OCI-LY1 (cell line): Measurements from ENCODE around the gene FOXA3.

Experiments
- H2AFZ ChIP-seq: fragments of 200-600 bp; sonication (generic), shearing (Covaris generic); 2 replicates; pipeline ENCODE4 v1.6.0; 2014; ENCODE audit warnings: antibody characterized with exemption, mild to moderate bottlenecking, low read length
- H3F3A ChIP-seq: fragments of 200-600 bp; sonication (generic), shearing (Covaris generic); 2 replicates; pipeline ENCODE4 v1.6.0; 2014; ENCODE audit warnings: mild to moderate bottlenecking, antibody characterized with exemption, low read length, moderate library complexity; ENCODE audit not compliant: insufficient read depth
- H3K27ac ChIP-seq: fragments of 200-600 bp; sonication (generic); 2 replicates; pipeline ENCODE4 v1.5.1; 2014; ENCODE audit warnings: low read length, mixed run types, mild to moderate bottlenecking, low read depth; ENCODE audit not compliant: poor library complexity, severe bottlenecking
- H3K27me3 ChIP-seq: fragments of 200-600 bp; sonication (generic); 2 replicates; pipeline ENCODE4 v1.6.0; 2014; ENCODE audit warnings: antibody characterized with exemption, mild to moderate bottlenecking, low read length, moderate library complexity; ENCODE audit not compliant: insufficient read depth
- H3K36me3 ChIP-seq: fragments of 200-600 bp; sonication (generic); 2 replicates; pipeline ENCODE4 v1.6.1; 2014; ENCODE audit warnings: mild to moderate bottlenecking, antibody characterized with exemption, low read length, moderate library complexity, mixed read lengths; ENCODE audit not compliant: insufficient read depth
- H3K4me1 ChIP-seq: fragments of 200-600 bp; sonication (generic); 2 replicates; pipeline ENCODE4 v1.5.1; 2014; ENCODE audit warnings: mild to moderate bottlenecking, low read length, moderate library complexity; ENCODE audit not compliant: insufficient read depth, severe bottlenecking
- H3K4me2 ChIP-seq: fragments of 200-600 bp; sonication (generic), shearing (Covaris generic); 2 replicates; pipeline ENCODE4 v1.6.1; 2014; ENCODE audit warnings: low read length
- H3K4me3 ChIP-seq: fragments of 200-600 bp; sonication (generic); 2 replicates; pipeline ENCODE4 v1.5.1; 2014; ENCODE audit warnings: low read length, low read depth, mild to moderate bottlenecking, mixed read lengths; ENCODE audit not compliant: poor library complexity, severe bottlenecking
- H3K79me2 ChIP-seq: fragments of 200-600 bp; shearing (Covaris generic); 2 replicates; pipeline ENCODE4 v1.6.1; 2016; ENCODE audit warnings: mixed run types, low read length, mixed read lengths; ENCODE audit not compliant: insufficient read depth
- H3K9ac ChIP-seq: fragments of 200-600 bp; sonication (generic), shearing (Covaris generic); 2 replicates; pipeline ENCODE4 v1.6.1; 2014; ENCODE audit warnings: mild to moderate bottlenecking, low read length, mixed read lengths
- H3K9me2 ChIP-seq: fragments of 200-600 bp; sonication (generic), shearing (Covaris generic); 2 replicates; pipeline ENCODE4 v1.6.1; 2014; ENCODE audit warnings: low read depth, mild to moderate bottlenecking, low read length, mixed read lengths
- H3K9me3 ChIP-seq: fragments of 200-600 bp; shearing (Covaris generic); 2 replicates; pipeline ENCODE4 v1.6.1; 2014; ENCODE audit warnings: low read length, mixed read lengths
- H4K20me1 ChIP-seq: fragments of 200-600 bp; sonication (generic), shearing (Covaris generic); 2 replicates; pipeline ENCODE4 v1.6.0; 2016; ENCODE audit warnings: mild to moderate bottlenecking, low read length; ENCODE audit not compliant: insufficient read depth
- EZH2 ChIP-seq: fragments of 200-600 bp; sonication (generic), shearing (Covaris generic); IDR thresholded peaks from 2 replicates; pipeline ENCODE4 v1.8.0; 2017; ENCODE audit warnings: borderline replicate concordance, mixed run types, mild to moderate bottlenecking, antibody characterized with exemption, low read length, moderate library complexity, mixed read lengths
- TF ChIP-seq, protein P1 (sequence below): fragments of 200-600 bp; sonication (generic), shearing (Covaris generic); IDR thresholded peaks from 2 replicates; pipeline ENCODE4 v1.5.1; 2017; ENCODE audit warnings: mild to moderate bottlenecking, antibody characterized with exemption, low read length, moderate library complexity, mixed read lengths

The FOXA3 gene

GRCh38 chr19:45899253-45899652, 35.1 kb downstream of the FOXA3 start:
- Histone ChIP-seq H3K4me1 (peaks cover 17% of the 10 kb centered on the region), H3K27ac (no peak overlapping the region), H3K27me3 (no peaks in the 10 kb centered on the region), H3F3A (no peaks in the 10 kb centered on the region), H3K4me3 (no peak overlapping the region), H3K36me3 (peaks cover 46% of the 10 kb centered on the region), H3K9ac (no peak overlapping the region), H3K9me2 (no peaks in the 10 kb centered on the region), H3K9me3 (no peaks in the 10 kb centered on the region), H4K20me1 (no peaks in the 10 kb centered on the region), H3K4me2 (no peak overlapping the region), H3K79me2 (no peaks in the 10 kb centered on the region), H2AFZ (no peak overlapping the region)
- no peak for TF ChIP-seq EZH2

DNA sequence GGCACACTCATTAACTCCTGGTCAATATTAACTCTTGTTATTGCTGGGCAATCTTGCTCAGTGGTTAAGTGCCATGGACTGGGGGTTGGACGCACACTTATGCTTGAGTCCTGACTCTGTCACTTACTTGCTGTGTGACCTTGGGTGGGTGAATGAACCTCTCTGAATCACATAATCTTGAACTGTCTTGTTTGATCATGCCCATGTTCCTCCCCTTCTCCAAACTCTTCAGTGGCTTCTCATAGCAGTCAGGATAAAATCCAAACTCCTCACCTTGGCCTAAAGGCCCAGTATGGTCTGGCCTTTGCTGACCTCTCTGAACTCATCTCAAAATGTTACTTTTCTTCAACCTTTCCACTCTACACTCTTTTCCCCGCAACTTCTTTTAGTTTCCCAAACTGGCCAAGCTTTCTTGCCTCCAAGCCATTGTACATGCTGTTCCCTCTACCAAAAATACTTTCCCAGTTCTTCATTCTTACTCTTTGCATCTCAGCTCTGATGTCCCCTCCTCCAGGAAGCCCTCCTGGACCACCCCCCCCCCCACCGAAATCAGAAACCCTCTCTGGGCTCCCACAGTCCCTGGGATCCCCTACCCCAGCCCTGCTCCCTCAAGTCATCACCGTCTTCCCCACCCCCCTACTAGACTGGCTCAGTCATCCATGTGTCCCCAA, 35.9 kb downstream of the FOXA3 start:
- Histone ChIP-seq H3K27ac (peak overlapping the region; percentile 37), H3F3A (no peaks in the 10 kb centered on the region), H3K79me2 (no peaks in the 10 kb centered on the region), H2AFZ (no peak overlapping the region), H4K20me1 (no peaks in the 10 kb centered on the region), H3K9me2 (no peaks in the 10 kb centered on the region), H3K27me3 (no peaks in the 10 kb centered on the region), H3K4me3 (no peak overlapping the region), H3K9ac (no peak overlapping the region; the same call in 1 of the 2 replicates), H3K4me2 (peak overlapping the region; percentile 84), H3K4me1 (peaks cover 17% of the 10 kb centered on the region), H3K9me3 (no peaks in the 10 kb centered on the region), H3K36me3 (peaks cover 43% of the 10 kb centered on the region)
- TF ChIP-seq EZH2: no peak
- TF ChIP-seq, protein P1, sequence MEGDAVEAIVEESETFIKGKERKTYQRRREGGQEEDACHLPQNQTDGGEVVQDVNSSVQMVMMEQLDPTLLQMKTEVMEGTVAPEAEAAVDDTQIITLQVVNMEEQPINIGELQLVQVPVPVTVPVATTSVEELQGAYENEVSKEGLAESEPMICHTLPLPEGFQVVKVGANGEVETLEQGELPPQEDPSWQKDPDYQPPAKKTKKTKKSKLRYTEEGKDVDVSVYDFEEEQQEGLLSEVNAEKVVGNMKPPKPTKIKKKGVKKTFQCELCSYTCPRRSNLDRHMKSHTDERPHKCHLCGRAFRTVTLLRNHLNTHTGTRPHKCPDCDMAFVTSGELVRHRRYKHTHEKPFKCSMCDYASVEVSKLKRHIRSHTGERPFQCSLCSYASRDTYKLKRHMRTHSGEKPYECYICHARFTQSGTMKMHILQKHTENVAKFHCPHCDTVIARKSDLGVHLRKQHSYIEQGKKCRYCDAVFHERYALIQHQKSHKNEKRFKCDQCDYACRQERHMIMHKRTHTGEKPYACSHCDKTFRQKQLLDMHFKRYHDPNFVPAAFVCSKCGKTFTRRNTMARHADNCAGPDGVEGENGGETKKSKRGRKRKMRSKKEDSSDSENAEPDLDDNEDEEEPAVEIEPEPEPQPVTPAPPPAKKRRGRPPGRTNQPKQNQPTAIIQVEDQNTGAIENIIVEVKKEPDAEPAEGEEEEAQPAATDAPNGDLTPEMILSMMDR: no peak

DNA sequence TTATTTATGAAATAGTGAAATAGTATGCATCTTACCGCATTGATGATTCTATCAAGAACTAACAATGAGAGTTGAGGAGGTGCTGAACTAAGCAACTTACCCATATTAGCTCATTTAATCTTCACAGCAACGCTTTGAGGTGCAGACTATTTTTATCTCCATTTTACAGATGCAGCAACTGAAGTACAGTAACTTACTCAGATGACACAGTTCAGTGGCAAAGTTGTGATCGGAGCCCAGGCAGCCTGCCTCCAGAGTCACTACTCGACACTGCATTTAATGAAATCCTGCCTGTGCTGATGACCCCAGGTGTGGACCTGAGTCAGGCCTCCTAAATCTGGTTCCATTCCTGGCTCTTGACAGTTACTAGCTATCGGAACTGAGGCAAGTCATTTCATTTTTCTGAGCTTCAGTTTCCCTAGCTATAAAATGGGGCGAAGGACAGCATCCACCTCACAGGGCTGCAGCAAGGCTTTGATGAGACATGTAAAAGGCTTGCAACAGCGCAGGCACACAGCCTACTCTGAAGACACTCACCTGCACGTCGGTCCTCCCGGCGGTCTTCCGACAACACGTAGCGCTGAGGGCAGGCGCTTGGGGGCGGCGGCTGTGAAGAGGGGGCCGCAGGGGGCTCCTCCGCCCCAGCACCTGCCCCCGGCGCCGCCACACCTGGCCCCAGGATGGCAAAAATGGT, 36.8 kb downstream of the FOXA3 start:
- Histone ChIP-seq H3K79me2 (no peaks in the 10 kb centered on the region), H4K20me1 (no peaks in the 10 kb centered on the region), H3K9me2 (no peaks in the 10 kb centered on the region), H3K27me3 (no peaks in the 10 kb centered on the region), H3K4me3 (peak overlapping the region; percentile 96), H3K36me3 (peaks cover 35% of the 10 kb centered on the region), H3F3A (no peaks in the 10 kb centered on the region), H3K4me2 (peak overlapping the region; percentile 84), H3K9ac (peak overlapping the region; percentile 91; the same call in 1 of the 2 replicates), H2AFZ (no peak overlapping the region), H3K9me3 (no peaks in the 10 kb centered on the region), H3K27ac (peak overlapping the region; percentile 37), H3K4me1 (peaks cover 17% of the 10 kb centered on the region)
- TF ChIP-seq EZH2: no peak
- TF ChIP-seq, protein P1: no peak
